Astrocyte of the cerebellum (primary cell): Measurements from ENCODE around the gene REM1.

Experiments
- DNase-seq: peaks from one replicate; pipeline ENCODE4 v3.0.0-alpha.2; 2011; ENCODE audit warnings: low read depth
- H3K4me3 ChIP-seq: 2 replicates; pipeline ENCODE4 v1.5.1; 2011; ENCODE audit warnings: mild to moderate bottlenecking, low read depth, low read length, moderate library complexity
- in situ Hi-C: cut with HindIII; loops from 2 replicates; pipeline ENCODE4 v1.10.0; 2017; ENCODE audit warnings: low sequenced_read_pairs
- TF ChIP-seq, protein P1 (sequence below): IDR thresholded peaks from 2 replicates; pipeline ENCODE4 v1.5.1; 2012; ENCODE audit warnings: low read length, low read depth, moderate library complexity, mild to moderate bottlenecking; ENCODE audit errors: missing control alignments

The REM1 gene

DNA sequence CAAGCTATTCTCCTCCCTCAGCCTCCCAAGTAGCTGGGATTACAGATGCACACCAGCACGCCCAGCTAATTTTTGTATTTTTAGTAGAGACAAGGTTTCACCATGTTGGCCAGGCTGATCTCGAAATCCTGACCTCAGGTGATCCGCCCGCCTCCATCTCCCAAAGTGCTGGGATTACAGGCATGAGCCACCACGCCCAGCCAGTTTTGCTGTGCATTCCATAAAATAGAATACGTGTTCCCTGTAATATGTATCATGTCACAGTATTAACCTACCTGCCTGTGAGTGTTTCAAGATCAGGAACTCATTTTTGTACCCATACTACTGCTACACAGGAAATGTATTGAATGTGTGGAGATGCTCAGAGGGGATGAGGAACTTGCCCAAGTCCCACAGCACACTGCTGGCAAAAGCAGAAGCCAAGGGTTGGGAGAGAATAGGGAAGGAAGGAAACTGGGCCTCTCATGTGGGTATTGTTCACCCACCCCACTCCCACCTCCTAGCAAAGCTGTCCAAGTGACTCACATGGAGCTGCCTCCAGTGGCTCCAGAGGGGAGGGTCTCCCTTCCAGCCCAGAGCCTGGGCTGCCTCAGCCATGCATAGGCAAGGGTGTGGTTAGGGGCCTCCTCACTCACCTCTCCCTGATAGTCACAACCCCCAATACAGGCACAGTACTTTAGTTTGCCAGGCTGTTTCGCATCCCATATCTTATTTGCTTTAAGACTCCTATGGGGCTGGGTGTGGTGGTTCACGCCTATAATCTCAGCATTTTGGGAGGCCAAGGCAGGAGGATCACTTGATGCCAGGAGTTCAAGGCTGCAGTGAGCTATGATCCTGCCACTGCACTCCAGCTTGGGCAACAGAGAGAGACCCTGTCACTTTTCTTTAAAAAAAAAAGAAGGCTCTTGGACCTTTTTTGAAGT, 48.5 kb downstream of the REM1 start:
- no peak overlapping the region for H3K4me3 ChIP-seq
- TF ChIP-seq, protein P1, sequence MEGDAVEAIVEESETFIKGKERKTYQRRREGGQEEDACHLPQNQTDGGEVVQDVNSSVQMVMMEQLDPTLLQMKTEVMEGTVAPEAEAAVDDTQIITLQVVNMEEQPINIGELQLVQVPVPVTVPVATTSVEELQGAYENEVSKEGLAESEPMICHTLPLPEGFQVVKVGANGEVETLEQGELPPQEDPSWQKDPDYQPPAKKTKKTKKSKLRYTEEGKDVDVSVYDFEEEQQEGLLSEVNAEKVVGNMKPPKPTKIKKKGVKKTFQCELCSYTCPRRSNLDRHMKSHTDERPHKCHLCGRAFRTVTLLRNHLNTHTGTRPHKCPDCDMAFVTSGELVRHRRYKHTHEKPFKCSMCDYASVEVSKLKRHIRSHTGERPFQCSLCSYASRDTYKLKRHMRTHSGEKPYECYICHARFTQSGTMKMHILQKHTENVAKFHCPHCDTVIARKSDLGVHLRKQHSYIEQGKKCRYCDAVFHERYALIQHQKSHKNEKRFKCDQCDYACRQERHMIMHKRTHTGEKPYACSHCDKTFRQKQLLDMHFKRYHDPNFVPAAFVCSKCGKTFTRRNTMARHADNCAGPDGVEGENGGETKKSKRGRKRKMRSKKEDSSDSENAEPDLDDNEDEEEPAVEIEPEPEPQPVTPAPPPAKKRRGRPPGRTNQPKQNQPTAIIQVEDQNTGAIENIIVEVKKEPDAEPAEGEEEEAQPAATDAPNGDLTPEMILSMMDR: no peak
- in situ Hi-C loops: no loop called here
- no peak for DNase-seq

GRCh38 chr20:31527266-31527665, 52.2 kb downstream of the REM1 start:
- TF ChIP-seq, protein P1: no peak
- no peak for DNase-seq

More at GRCh38 chr20:31527266-31527665, 52.2 kb downstream of the REM1 start:
- no peak overlapping the region for H3K4me3 ChIP-seq
- in situ Hi-C loops: no loop called here
